ENCODE results near the gene SPTBN1. TPM values are rescaled to one million over a fixed set of nuclear protein-coding genes. Genes with fewer than 3 reads are reported as not detected.

SPTBN1 gene
- total and polyA plus RNA-seq, 2 of the 13 experiments (the other 11 are each of a cell fraction or from before 2014, with no cell fraction given): 123 to 299 TPM

DNA sequence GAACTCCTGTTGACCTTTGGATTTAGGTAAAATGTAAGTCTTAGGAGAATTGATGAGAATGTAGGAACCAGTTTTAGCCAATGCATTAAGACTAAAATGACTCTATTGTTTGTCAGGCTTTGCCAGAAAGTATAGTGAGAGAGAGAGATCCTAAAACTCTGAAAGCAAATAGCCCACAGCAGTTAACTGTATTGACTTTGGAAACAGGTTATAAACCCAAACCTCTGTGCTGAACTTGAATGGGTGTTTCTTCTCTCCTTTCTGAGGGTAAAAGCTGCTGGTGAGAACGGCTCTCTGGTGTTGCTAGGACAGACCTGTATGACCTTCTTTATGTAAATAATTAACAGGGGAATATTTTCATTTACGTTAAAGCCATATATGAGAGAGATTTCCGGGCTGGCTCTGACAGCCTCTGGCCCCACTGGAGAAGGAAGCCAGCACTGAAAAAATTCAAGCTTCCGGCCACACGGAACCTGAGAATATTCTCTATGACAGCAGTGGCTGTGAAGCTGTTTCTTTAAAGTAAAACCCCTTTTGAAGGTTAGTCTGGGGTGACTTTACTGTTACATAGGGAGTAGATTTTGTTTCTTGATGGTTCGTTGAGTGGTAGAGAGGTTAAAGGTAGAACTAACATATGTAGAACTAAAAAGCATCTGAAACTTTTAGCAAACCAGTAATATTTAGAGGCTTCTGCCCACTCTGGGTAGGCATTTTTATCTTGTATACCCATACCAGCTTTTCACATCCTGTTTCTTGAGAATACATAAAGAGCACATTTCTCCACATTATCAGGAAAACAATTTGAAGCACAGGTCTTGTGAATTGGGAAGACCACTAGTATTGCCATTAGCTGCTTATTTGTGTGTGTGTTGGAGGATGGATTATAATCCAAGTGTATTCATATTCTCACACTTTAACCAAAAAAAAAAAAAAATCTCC lies 123.8 kb downstream of the SPTBN1 start (continued):
- TF ChIP-seq ATF2 (CRISPR knock-in tag; IDR thresholded peaks at IDR 0.05) (peak; percentile 41), ZNF563 (CRISPR knock-in tag; IDR thresholded peaks at IDR 0.05) (no peak), SYNCRIP (IDR thresholded peaks at IDR 0.05; ENCODE audit: insufficient read depth, low read depth, low read length) (no peak), PHB2 (IDR thresholded peaks at IDR 0.05; ENCODE audit: partially characterized antibody) (no peak), ZNF816 (CRISPR knock-in tag; IDR thresholded peaks at IDR 0.05; ENCODE audit: borderline replicate concordance) (no peak; the same call in 1 of the 2 replicates), TCF12 (IDR thresholded peaks at IDR 0.05) (no peak), TCF12 (CRISPR knock-in tag; IDR thresholded peaks at IDR 0.05) (no peak), NFKBIZ (CRISPR knock-in tag; IDR thresholded peaks at IDR 0.05) (0 out of 2 replicates have a peak, but pooled peaks have one; percentile 13), ZNF264 (CRISPR knock-in tag; IDR thresholded peaks at IDR 0.05) (0 out of 2 replicates have a peak, but pooled peaks have one; percentile 8), HOXD1 (CRISPR knock-in tag; IDR thresholded peaks at IDR 0.05) (no peak), ARNT (IDR thresholded peaks at IDR 0.05) (no peak), HOMEZ (CRISPR knock-in tag; IDR thresholded peaks at IDR 0.05; ENCODE audit: low read depth) (no peak; the same call in 1 of the 2 replicates), ETV5 (CRISPR knock-in tag; IDR thresholded peaks at IDR 0.05; ENCODE audit: borderline replicate concordance) (peak; percentile 95; the same call in 1 of the 2 replicates), ZNF569 (CRISPR knock-in tag; IDR thresholded peaks at IDR 0.05; ENCODE audit: borderline replicate concordance) (peak; percentile 71; the same call in 1 of the 2 replicates), ZNF776 (CRISPR knock-in tag; IDR thresholded peaks at IDR 0.05) (no peak), FLYWCH1 (CRISPR knock-in tag; IDR thresholded peaks at IDR 0.05) (no peak)
- TF ChIP-seq, protein P1, sequence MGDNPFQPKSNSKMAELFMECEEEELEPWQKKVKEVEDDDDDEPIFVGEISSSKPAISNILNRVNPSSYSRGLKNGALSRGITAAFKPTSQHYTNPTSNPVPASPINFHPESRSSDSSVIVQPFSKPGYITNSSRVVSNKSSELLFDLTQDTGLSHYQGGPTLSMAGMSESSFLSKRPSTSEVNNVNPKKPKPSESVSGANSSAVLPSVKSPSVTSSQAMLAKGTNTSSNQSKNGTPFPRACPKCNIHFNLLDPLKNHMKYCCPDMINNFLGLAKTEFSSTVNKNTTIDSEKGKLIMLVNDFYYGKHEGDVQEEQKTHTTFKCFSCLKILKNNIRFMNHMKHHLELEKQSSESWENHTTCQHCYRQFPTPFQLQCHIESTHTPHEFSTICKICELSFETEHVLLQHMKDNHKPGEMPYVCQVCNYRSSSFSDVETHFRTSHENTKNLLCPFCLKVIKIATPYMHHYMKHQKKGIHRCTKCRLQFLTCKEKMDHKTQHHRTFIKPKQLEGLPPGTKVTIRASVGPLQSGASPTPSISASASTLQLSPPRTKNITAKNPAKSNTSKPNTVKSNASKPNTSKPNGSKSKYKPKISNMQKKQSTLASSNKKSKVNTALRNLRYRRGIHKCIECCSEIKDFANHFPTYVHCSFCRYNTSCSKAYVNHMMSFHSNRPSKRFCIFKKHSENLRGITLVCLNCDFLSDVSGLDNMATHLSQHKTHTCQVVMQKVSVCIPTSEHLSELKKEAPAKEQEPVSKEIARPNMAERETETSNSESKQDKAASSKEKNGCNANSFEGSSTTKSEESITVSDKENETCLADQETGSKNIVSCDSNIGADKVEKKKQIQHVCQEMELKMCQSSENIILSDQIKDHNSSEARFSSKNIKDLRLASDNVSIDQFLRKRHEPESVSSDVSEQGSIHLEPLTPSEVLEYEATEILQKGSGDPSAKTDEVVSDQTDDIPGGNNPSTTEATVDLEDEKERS (CRISPR knock-in tag; IDR thresholded peaks at IDR 0.05): peak; percentile 82; the same call in 1 of the 2 replicates
- TF ChIP-seq, protein P2, sequence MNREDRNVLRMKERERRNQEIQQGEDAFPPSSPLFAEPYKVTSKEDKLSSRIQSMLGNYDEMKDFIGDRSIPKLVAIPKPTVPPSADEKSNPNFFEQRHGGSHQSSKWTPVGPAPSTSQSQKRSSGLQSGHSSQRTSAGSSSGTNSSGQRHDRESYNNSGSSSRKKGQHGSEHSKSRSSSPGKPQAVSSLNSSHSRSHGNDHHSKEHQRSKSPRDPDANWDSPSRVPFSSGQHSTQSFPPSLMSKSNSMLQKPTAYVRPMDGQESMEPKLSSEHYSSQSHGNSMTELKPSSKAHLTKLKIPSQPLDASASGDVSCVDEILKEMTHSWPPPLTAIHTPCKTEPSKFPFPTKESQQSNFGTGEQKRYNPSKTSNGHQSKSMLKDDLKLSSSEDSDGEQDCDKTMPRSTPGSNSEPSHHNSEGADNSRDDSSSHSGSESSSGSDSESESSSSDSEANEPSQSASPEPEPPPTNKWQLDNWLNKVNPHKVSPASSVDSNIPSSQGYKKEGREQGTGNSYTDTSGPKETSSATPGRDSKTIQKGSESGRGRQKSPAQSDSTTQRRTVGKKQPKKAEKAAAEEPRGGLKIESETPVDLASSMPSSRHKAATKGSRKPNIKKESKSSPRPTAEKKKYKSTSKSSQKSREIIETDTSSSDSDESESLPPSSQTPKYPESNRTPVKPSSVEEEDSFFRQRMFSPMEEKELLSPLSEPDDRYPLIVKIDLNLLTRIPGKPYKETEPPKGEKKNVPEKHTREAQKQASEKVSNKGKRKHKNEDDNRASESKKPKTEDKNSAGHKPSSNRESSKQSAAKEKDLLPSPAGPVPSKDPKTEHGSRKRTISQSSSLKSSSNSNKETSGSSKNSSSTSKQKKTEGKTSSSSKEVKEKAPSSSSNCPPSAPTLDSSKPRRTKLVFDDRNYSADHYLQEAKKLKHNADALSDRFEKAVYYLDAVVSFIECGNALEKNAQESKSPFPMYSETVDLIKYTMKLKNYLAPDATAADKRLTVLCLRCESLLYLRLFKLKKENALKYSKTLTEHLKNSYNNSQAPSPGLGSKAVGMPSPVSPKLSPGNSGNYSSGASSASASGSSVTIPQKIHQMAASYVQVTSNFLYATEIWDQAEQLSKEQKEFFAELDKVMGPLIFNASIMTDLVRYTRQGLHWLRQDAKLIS (CRISPR knock-in tag; IDR thresholded peaks at IDR 0.05): peak; percentile 43; the same call in 1 of the 2 replicates
- TF ChIP-seq, protein P3, sequence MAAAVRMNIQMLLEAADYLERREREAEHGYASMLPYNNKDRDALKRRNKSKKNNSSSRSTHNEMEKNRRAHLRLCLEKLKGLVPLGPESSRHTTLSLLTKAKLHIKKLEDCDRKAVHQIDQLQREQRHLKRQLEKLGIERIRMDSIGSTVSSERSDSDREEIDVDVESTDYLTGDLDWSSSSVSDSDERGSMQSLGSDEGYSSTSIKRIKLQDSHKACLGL (CRISPR knock-in tag; IDR thresholded peaks at IDR 0.05): no peak
